Hematopoietic multipotent progenitor cell (in vitro differentiated cells): Measurements from ENCODE around the gene HS2ST1. TPM values are rescaled to one million over a fixed set of nuclear protein-coding genes. Genes with fewer than 3 reads are reported as not detected.
"Not testable (repeated sequence)": the region's sequence is repeated elsewhere in the genome, so short reads cannot be mapped to it uniquely, and the experiment has no call there.

Experiments used
- DNase-seq, 3 donors: peaks; one replicate each; pipeline ENCODE4 v3.0.0-alpha.2; 2011 to 2015; ENCODE audit warnings: low read depth in 2 of 3, low spot score in 2 of 3
- total RNA-seq: library from RNA; depleted of rRNA; stranded (reverse); fragments of >200 nt; gene quantifications from one replicate; pipeline ENCODE4 v1.2.3, GENCODE V29; 2012

The HS2ST1 gene
- total RNA-seq, 1 donor, result 6.2 TPM

- DNase-seq, result no peak
These were observed 10.0 kb downstream of the HS2ST1 start for GRCh38 chr1:86924324-86924960.

- no peak for DNase-seq
These were observed 11.3 kb downstream of the HS2ST1 start for GRCh38 chr1:86925742-86926141.

GRCh38 chr1:86926883-86927282 lies 12.4 kb downstream of the HS2ST1 start:
- DNase-seq, result no peak

- no peak for DNase-seq
These were observed 14.4 kb downstream of the HS2ST1 start for GRCh38 chr1:86928819-86929218.

DNA sequence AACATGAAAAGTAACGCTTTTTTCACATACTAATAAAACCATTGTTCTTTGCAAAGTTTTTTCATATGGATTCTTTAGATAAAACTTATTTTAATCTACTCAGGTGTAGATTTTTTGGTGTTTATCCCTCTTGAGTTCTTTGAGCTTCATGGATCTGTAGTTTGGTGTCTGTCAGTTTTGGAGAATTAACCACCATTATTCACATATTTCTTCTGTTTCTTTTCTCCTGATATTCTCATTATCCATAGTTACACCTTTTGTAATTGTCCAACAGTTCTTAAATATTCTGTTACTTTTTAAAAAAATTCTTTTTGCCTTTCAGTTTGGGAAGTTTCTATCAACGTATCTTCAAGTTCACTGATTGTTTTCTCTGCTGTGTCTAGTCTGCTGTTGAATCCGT lies 18.6 kb downstream of the HS2ST1 start:
- DNase-seq, result no peak

- peak in 1 of 3 donors; percentile 9 for DNase-seq
These were observed 19.3 kb downstream of the HS2ST1 start for GRCh38 chr1:86933562-86934377.

- no peak for DNase-seq
These were observed 24.0 kb downstream of the HS2ST1 start for GRCh38 chr1:86938450-86938849.

- DNase-seq, result no peak
These were observed 24.4 kb downstream of the HS2ST1 start for GRCh38 chr1:86938855-86939254.

DNA sequence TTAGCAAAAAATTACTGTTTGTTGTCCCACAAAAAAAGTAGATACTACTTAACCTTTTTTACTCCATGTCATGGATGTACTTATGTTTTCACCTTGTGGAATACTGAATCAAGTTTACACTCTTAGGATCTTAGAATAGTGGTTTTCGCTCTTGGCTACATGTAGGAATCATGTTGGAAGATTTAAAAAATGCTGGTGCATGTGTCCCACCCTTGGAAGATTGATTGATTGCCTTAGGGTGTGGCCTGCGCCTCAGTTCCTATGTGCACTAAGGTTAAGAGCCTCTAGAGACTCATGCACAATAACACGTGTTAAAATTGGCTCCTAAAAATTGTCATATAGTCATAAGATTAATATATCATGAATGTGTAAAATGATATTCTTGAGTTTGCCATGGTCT lies 25.0 kb downstream of the HS2ST1 start:
- DNase-seq, result no peak

DNA sequence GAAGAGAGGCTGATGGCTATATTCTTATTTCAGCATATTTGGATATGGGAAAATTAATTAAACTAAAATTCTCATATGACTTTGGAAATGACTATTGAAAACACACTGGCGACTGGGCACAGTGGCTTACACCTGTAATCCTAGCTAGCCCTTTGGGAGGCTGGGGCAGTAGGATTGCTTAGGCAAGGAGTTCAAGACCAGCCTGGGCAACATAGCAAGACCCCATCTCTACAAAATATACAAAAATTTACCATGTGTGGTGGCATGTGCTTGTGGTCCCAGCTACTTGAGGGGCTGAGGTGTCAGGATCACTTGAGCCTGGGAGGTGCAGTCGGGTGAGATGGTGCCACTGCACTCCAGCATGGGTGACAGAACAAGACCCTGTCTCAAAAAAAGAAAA lies 26.2 kb downstream of the HS2ST1 start:
- DNase-seq, result no peak

GRCh38 chr1:86942042-86942441 lies 27.6 kb downstream of the HS2ST1 start:
- DNase-seq, result no peak

DNA sequence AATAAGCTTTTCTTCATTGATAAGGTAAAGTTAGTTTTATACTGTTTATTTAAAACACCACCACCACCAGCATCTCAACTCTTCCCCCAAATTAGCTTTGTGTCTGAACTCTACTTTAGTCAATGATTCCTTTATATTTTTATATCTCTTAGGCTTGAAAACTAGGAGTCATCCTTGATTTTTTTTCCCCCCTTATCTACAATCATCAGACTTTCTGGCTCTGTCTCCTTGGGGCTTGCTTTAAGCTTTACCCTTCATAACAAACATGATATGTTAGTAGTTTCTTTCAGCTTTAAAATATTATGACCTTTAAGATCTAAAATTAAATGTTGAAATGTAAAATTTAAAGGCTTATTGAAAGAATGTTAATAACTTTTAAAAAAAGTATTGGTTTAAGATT lies 28.3 kb downstream of the HS2ST1 start:
- DNase-seq, result no peak

DNA sequence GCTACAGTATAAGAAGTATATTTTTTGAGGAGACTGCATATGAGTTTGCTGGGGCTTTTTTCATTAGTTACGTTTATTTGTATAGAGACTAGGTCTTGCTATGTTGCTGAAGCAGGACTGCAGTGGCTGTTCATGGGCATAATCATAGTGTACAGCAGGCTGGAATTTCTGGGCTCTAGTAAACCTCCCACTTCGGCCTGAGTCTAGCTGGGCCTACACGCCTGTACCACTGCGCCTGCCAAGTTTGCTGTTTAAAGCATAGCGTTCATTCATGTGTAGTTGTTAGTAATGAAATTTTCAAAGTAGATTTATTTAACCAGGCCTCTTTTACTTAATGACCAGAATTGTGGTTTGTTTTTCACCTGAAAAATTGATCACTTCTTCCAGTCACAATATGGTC lies 33.8 kb downstream of the HS2ST1 start:
- DNase-seq, result no peak

- no peak for DNase-seq
These were observed 36.4 kb downstream of the HS2ST1 start for GRCh38 chr1:86950712-86951419.

GRCh38 chr1:86951430-86951829 lies 37.0 kb downstream of the HS2ST1 start:
- DNase-seq, result no peak

- no peak for DNase-seq
These were observed 38.7 kb downstream of the HS2ST1 start for GRCh38 chr1:86953167-86953566.

DNA sequence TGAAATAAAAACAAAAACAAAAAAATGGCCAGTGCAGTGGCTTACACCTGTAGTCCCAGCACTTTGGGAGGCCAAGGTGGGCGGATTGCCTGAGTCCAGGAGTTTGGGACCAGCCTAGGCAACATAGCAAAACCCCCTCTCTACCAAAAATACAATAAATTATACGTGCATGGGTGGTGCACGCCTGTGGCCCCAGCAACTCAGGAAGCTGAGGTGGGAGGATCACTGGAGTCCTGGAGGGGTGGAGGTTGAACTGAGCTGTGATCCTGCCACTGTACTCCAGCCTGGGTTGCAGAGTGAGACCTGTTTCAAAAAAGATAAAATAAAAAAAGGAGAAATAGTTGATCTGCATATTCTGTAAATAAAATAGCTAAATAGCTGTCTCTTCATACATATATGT lies 41.2 kb downstream of the HS2ST1 start:
- DNase-seq, result no peak

DNA sequence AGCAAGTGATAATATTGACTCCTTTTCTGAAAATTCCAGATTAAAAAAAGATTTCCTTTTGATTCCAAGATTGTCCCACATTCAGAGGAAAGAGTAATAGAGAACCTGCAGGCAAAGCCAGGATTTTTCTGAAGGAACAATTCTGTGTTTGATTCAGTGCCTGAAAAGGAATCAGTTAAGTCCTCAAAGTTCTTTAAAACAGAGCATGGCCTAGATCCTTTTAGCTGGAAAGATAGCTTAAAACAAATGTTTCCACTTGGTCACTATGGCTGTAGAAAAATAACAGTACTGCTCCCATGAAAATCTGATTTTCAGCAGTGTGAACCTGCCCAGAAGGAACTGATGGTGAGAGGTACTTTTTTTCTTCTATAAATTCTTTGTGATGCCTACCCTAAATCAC lies 41.8 kb downstream of the HS2ST1 start:
- DNase-seq, result no peak

DNA sequence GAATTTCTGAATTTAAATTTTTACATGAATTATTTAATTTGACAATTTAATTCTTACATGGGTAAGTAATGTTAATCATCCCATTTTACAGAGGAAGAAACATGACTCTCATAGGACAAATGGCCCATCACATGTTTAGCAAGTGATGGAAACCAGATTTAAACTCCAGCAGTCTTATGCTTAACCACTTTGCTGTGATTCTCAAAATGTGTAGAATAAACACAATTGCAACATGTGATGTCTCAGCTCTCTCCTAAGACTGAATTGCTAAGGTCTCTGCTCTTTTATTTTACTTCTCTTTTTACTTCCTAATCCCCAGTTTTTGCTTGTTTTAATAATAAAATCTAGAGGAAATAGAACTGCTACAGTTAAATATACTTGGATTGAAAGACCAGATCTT lies 42.8 kb downstream of the HS2ST1 start:
- DNase-seq, result no peak

GRCh38 chr1:86960548-86960947 lies 46.1 kb downstream of the HS2ST1 start:
- no peak for DNase-seq

DNA sequence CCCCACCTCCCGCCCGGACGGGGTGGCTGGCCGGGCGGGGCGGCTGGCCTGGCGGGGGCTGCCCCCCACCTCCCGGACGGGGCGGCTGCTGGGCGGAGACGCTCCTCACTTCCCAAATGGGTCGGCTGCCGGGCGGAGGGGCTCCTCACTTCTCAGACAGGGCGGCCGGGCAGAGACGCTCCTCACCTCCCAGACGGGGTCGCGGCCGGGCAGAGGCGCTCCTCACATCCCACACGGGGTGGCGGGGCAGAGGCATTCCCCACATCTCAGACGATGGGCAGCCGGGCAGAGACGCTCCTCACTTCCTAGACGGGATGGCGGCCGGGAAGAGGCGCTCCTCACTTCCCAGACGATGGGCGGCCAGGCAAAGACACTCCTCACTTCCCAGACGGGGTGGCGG lies 49.4 kb downstream of the HS2ST1 start:
- not testable (repeated sequence) for DNase-seq
